RPMI8226 (cell line): ENCODE results near the gene STRN.
"Not testable (repeated sequence)": the region's sequence is repeated elsewhere in the genome, so short reads cannot be mapped to it uniquely, and the experiment has no call there.

Source experiments
- DNase-seq: peaks from one replicate; pipeline ENCODE4 v3.0.0-alpha.2; 2015

Gene STRN

GRCh38 chr2:36902385-36903120 lies 63.8 kb downstream of the STRN start:
- DNase-seq = no peak

- no peak for DNase-seq
Observed at GRCh38 chr2:36892805-36893204, 73.5 kb downstream of the STRN start.

- no peak for DNase-seq
Observed at GRCh38 chr2:36889795-36890194, 76.5 kb downstream of the STRN start.

- not testable (repeated sequence) for DNase-seq
Observed at GRCh38 chr2:36887095-36887494, 79.2 kb downstream of the STRN start.

GRCh38 chr2:36886664-36887063 lies 79.7 kb downstream of the STRN start:
- DNase-seq = no peak

GRCh38 chr2:36885605-36886004 lies 80.7 kb downstream of the STRN start:
- DNase-seq = no peak

GRCh38 chr2:36882532-36882931 lies 83.8 kb downstream of the STRN start:
- no peak for DNase-seq

- no peak for DNase-seq
Observed at GRCh38 chr2:36881816-36882215, 84.5 kb downstream of the STRN start.

- DNase-seq = no peak
Observed at GRCh38 chr2:36878429-36878828, 87.9 kb downstream of the STRN start.

- DNase-seq = no peak
Observed at GRCh38 chr2:36871068-36871707, 95.1 kb downstream of the STRN start.

GRCh38 chr2:36869606-36870005 lies 96.7 kb downstream of the STRN start:
- DNase-seq = no peak

GRCh38 chr2:36861896-36862295 lies 104.4 kb downstream of the STRN start:
- no peak for DNase-seq

GRCh38 chr2:36859366-36859792 lies 107.0 kb downstream of the STRN start:
- DNase-seq = no peak

GRCh38 chr2:36858551-36859365 lies 107.6 kb downstream of the STRN start:
- DNase-seq = no peak

GRCh38 chr2:36857713-36858112 lies 108.6 kb downstream of the STRN start:
- DNase-seq = no peak

- no peak for DNase-seq
Observed at GRCh38 chr2:36855429-36855828, 110.9 kb downstream of the STRN start.

GRCh38 chr2:36854241-36854640 lies 112.1 kb downstream of the STRN start:
- DNase-seq = no peak

- DNase-seq = no peak
Observed at GRCh38 chr2:36849265-36849664, 117.1 kb downstream of the STRN start.

- DNase-seq = no peak
Observed at GRCh38 chr2:36843838-36844237, 122.5 kb downstream of the STRN start.

GRCh38 chr2:36839976-36840617 lies 126.2 kb downstream of the STRN start:
- no peak for DNase-seq

GRCh38 chr2:36834731-36835524 lies 131.4 kb downstream of the STRN start:
- DNase-seq = no peak

GRCh38 chr2:36834203-36834602 lies 132.1 kb downstream of the STRN start:
- no peak for DNase-seq
